Retina (tissue), 1 donor: ENCODE data around the gene TMX4.

Source experiments
- DNase-seq: peaks from one replicate; pipeline ENCODE4 v3.0.0-alpha.2; 2016

The TMX4 gene

GRCh38 chr20:8012724-8013123 is 6.8 kb downstream of the TMX4 start:
- no peak for DNase-seq

- DNase-seq, result no peak
Measured at GRCh38 chr20:8008733-8009132, 10.8 kb downstream of the TMX4 start.

DNA sequence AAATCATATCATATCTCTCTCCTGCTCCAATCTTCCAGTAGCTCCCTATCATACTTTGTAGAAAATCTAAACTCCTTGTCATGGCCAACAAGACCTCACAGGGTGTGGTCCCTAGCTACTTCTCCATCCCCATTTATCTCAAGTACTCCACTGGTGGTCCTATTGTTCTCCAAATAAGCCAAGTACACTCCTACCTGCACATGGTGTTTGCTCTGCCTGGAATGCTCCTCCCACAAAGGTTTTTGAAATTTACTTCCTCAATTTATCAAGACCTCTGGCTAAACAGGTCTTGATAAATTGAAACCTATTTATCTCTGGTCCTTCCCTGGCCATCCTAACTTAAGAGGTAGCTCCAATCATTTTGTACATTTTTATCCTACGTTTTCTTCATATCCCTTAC is 12.1 kb downstream of the TMX4 start:
- no peak for DNase-seq

DNA sequence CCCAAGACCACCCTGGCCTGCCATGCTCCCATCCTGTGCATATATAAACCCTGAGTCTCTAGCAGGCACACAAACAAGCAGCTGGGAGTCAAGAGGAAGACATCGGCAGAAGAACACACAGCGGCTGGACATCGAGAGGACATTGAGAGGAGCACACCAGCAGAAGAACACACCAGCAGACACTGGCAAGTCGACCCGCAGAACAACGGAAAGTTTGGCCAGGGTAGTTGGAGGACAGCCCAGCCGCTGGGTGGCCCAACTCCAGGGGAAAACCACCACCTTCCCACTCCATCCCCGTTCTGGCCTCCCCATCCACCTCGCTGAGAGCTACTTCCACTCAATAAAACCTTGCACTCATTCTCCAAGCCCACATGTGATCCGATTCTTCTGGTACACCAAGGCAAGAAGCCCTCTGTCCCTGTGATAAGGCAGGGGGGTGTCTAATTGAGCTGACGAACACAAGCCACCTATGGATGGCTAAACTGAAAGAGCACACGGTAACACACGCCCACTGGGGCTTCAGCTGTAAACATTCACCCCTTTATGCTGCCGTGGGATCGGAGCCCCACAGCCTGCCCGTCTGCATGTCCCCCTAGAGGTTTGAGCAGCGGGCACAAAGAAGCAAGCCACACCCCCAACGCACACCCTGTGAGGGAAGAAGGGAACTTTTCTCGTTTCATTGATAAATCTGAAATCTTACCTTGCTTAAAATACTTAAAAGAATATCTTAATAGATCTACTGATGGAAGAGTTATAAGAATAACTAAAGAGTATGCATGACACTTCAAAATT is 13.8 kb downstream of the TMX4 start:
- DNase-seq, result no peak

GRCh38 chr20:8005033-8005432 is 14.5 kb downstream of the TMX4 start:
- DNase-seq, result no peak

GRCh38 chr20:8002056-8002455 is 17.5 kb downstream of the TMX4 start:
- DNase-seq, result no peak

DNA sequence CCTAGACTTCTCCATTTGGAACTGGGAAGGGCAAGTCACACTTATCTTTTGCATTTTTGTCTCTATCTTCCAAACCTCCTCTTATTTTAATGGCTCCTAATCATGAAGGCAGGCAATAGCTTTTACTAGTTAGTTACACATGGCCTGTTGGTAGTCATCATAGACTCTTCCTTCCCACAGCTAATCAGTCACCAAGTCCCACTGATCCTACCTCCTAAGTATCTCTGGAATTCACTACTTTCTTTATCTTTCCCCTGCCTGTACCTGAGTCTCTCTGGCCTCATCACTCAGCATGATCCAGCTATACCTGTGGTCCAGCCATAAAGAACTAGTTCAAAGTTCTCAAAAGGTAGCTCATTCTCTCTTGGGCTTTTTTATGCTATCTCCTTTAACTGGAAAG is 18.8 kb downstream of the TMX4 start:
- no peak for DNase-seq

- no peak for DNase-seq
Measured at GRCh38 chr20:7996898-7997297, 22.7 kb downstream of the TMX4 start.

- no peak for DNase-seq
Measured at GRCh38 chr20:7994809-7995208, 24.8 kb downstream of the TMX4 start.

GRCh38 chr20:7993703-7994102 is 25.9 kb downstream of the TMX4 start:
- DNase-seq, result no peak

DNA sequence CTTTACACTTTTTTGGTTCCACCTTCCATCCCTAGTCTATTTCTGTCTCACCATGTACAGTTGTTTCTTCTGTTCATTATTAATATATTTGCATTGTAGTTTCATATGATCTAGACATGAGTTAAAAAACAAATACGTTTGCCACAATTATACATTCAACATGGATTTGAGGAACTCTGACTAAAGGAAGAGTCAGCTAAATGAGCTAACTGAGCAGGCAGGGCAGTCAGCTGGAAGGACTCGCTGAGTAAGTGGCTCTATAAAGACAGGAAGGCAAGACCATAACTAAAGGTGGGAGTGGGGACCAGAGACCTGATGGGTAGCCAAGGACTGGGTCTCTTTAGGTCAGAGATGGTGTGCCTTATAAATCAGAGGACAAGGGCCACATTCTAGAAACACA is 26.3 kb downstream of the TMX4 start:
- DNase-seq, result no peak

- no peak for DNase-seq
Measured at GRCh38 chr20:7990385-7990784, 29.2 kb downstream of the TMX4 start.

DNA sequence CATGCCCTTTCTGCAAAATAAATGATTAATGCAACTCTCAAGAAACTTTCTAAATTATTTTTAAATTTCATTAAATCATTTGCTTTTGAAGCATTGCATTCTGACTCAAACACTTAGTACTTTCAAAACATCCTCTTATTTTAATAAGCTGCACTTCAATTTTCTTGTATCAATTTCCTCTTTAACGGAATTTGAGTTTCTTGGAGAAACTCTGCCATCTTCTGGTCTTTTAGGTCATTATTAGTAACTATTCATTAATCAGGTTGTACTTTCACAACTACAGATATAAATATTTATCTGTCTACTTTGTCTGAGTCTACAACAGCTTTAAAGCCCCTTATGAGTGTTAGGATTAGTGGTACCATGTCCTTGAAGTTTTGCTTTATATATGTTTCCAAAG is 30.2 kb downstream of the TMX4 start:
- DNase-seq, result no peak

- DNase-seq, result no peak
Measured at GRCh38 chr20:7985916-7986315, 33.6 kb downstream of the TMX4 start.

GRCh38 chr20:7984192-7984591 is 35.4 kb downstream of the TMX4 start:
- DNase-seq, result no peak

- DNase-seq, result no peak
Measured at GRCh38 chr20:7981374-7981773, 38.2 kb downstream of the TMX4 start.

DNA sequence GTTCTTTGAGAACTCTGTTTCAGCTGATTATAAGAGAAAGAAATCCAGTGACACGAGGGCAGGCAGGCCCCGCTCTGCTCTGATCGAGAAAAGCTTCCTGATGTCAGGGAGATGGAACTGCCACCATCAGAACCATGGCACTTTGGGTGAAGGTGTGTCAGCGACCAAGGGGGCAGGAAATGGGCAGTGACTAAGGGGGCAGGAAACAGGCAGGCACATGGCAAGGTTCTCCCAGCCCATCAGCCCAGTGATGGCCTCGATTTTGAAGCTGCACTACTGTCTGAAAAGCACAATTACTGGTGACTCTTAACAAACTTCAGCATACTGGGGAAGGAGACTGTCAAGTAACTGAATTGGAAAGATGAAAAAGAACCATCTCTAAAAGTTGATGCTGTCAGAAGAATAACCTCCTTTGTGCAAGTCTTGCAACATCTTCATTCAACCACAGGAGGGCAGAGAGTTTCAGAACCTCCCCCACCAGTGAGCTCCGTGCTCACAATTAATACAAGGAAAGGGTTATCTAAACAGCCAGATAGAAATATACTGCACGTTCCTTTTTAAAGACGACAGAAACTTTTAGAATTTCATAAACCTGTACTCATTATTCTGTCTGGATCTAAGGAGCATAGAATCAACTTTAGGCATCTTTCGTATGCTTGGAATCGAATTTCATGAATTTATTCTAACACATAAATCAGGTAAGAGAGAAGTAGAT is 39.1 kb downstream of the TMX4 start:
- no peak for DNase-seq

DNA sequence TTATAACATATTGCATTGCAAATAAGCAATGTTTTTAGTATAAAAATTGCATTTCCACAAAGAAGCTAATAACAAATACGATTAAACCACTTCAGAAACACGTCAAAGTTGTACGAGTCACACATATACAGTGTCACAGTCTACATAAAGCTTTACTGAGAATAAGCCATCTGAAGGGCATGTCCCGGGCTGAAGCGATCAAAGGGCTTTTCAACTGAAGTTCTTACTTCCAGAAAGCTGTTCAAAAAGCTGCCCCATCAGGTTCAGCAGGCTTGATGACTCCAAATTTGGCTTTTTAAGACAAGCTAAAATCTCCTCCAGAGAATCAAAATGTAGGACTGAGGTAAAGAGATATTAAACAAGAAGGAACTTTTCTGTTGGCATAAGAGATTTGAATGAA is 41.9 kb downstream of the TMX4 start:
- no peak for DNase-seq

GRCh38 chr20:7975851-7976414 is 43.6 kb downstream of the TMX4 start:
- DNase-seq, result no peak

GRCh38 chr20:7974785-7975435 is 44.7 kb downstream of the TMX4 start:
- DNase-seq, result no peak

DNA sequence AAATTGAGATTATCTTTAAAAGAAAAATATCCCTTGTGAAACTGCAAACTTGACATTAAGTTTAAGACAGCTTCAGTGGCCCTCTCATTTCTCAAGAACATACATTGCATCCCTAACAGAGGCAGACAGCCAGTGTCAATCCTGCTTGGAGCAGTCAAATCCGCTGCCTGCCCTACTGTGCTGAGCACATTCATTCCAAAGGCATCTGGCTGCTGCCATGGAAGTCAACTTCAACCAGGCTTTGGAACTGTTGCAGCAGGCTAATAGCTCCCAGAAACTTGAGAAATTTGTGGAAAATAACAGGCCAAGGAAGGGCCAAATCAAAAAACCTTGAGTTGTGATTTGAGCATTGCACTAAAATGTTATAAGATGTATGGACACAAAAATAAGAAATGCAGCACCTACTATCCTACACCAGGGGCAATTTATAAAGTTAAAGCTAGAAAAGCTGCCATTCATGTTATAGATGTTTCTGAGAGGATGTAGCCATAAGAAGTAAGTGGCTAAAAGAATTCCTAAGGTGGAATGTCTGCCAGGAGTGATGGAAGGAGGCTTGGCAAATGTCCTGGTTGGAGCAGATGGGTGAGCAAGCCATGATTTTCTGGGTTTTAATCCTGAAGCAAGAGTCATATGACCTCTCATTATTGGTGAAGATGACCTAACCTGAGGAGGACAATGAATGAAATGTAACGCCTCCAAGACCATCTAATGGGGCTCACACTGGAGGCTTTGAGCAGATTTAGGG is 47.9 kb downstream of the TMX4 start:
- no peak for DNase-seq

DNA sequence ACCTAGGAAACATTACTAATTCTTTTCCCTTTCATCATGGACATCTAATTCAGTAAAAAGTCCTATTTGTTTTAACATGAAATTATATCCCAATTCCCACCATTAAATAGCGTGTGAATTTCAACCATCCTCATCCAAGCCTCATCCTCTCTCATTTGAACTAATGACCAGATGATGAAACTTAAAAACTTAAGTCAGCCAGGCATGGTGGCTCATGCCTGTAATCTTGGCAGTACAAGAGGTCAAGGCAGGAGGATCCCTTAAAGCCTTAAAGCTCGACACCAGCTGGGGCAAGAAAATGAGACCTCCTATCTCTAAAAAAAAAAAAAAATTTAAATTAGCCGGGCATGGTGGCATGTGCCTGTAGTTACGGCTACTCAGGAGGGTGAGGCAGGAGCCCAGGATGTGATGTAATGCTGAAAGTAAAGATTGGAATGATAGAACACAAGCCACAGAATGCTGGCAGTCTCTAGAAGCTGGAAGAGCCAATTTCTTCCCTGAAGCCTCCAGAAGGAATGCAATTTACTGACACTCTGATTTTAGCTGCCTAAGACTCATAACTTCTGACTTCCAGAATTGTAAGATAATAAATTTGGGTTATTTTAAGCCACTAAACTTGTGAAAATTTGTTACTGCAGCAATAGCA is 52.2 kb downstream of the TMX4 start:
- no peak for DNase-seq
